HCT116 (cell line): ENCODE results near the gene CHL1. TPM values are rescaled to one million over a fixed set of nuclear protein-coding genes. Genes with fewer than 3 reads are reported as not detected.

Experiments used
- ATAC-seq: fragments of 200-7000 bp; cut with Tn5 transposase; 2 replicates; pipeline ENCODE4 v1.9.1; 2020; ENCODE audit warnings: mild to moderate bottlenecking, moderate library complexity
- BruUV-seq: library from RNA; stranded (reverse); fragments of 400-500 nt; replicated peaks from 2 replicates; lab custom pipeline; 2021; lab: Mats Ljungman, UMichigan
- CTCF ChIA-PET: fragments of 300-600 bp; sonication (Branson Sonifier 250); formaldehyde crosslinking; loops from one replicate; lab custom pipeline; 2021; ENCODE audit warnings: antibody characterized with exemption; lab: Charles Lee
- POLR2A ChIA-PET: fragments of 300-600, 350-600 bp; sonication (Branson Sonifier 250); formaldehyde crosslinking; loops from one replicate; lab custom pipeline; 2021; ENCODE audit warnings: antibody characterized with exemption; lab: Charles Lee
- RAD21 ChIA-PET, 2 experiments: fragments of 300-600 bp; sonication (Branson Sonifier 250); formaldehyde crosslinking; loops; one replicate each; lab custom pipeline; 2023; ENCODE audit warnings: low total read pairs in 2 of 2; ENCODE audit not compliant: uncharacterized antibody in 2 of 2, unreplicated experiment in 2 of 2, low non-redundant PET in 1 of 2; lab: Charles Lee
- DNase-seq: peaks from one replicate; pipeline ENCODE4 v3.0.0-alpha.2; 2010; ENCODE audit warnings: low read depth, low spot score
- H2AFZ ChIP-seq: fragments of 200-600 bp; shearing (Covaris generic), sonication (generic); 2 replicates; pipeline ENCODE4 v1.6.1; 2017; ENCODE audit warnings: low read depth, mixed run types, mixed read lengths, antibody characterized with exemption, low read length; ENCODE audit not compliant: poor library complexity, severe bottlenecking
- H3K27ac ChIP-seq: 2 replicates; pipeline ENCODE4 v1.5.1; 2012; ENCODE audit warnings: low read depth, low read length
- H3K27me3 ChIP-seq: fragments of 200-600 bp; sonication (generic); 2 replicates; pipeline ENCODE4 v1.6.1; 2016; ENCODE audit warnings: mixed run types, low read length, mixed read lengths; ENCODE audit not compliant: insufficient read depth
- H3K36me3 ChIP-seq, 2 experiments: fragments of 200-500 bp in 1 of 2; fragments of 200-600 bp in 1 of 2; sonication (Bioruptor generic) in 1 of 2; sonication (generic) in 1 of 2; 2 replicates each; pipeline versions ENCODE4 v1.5.1 to v1.6.1; 2014 to 2016; ENCODE audit warnings: low read length in 2 of 2, inconsistent platforms in 1 of 2, mixed read lengths in 1 of 2, mixed run types in 1 of 2; ENCODE audit not compliant: insufficient read depth in 2 of 2, control insufficient read depth in 1 of 2
- H3K4me1 ChIP-seq, 2 experiments: fragments of 200-600 bp in 1 of 2; sonication (generic) in 1 of 2; 2 replicates each; pipeline versions ENCODE4 v1.5.1 to v1.6.1; 2012 to 2017; ENCODE audit warnings: low read length in 2 of 2, inconsistent platforms in 1 of 2, mild to moderate bottlenecking in 1 of 2, mixed read lengths in 1 of 2, mixed run types in 1 of 2, moderate library complexity in 1 of 2; ENCODE audit not compliant: insufficient read depth in 2 of 2, control insufficient read depth in 1 of 2
- H3K4me2 ChIP-seq: fragments of 200-600 bp; sonication (generic); 2 replicates; pipeline ENCODE4 v1.6.1; 2017; ENCODE audit warnings: mixed run types, low read length, mixed read lengths
- H3K4me3 ChIP-seq, 2 experiments: fragments of 200-600 bp in 1 of 2; sonication (generic) in 1 of 2; replicated peaks in 1 of 2; 2 replicates each; pipeline ENCODE4 v1.5.1; 2011 to 2016; ENCODE audit warnings: low read length in 2 of 2, control low read depth in 1 of 2, low read depth in 1 of 2, mild to moderate bottlenecking in 1 of 2, mixed read lengths in 1 of 2, mixed run types in 1 of 2
- H3K79me2 ChIP-seq: fragments of 200-600 bp; sonication (generic); 2 replicates; pipeline ENCODE4 v1.6.1; 2017; ENCODE audit warnings: mild to moderate bottlenecking, mixed run types, low read length, moderate library complexity, mixed read lengths; ENCODE audit not compliant: insufficient read depth
- H3K9ac ChIP-seq: fragments of 200-600 bp; sonication (generic); 2 replicates; pipeline ENCODE4 v1.6.1; 2016; ENCODE audit warnings: low read length, mixed read lengths
- H3K9me2 ChIP-seq: fragments of 200-600 bp; sonication (generic), shearing (Covaris generic); 2 replicates; pipeline ENCODE4 v1.6.1; 2017; ENCODE audit warnings: mixed run types, mild to moderate bottlenecking, moderate library complexity; ENCODE audit not compliant: insufficient read depth
- H3K9me3 ChIP-seq, 2 experiments: fragments of 200-500 bp in 1 of 2; fragments of 200-600 bp in 1 of 2; sonication (Bioruptor generic) in 1 of 2; sonication (generic) in 1 of 2; 2 replicates each; pipeline ENCODE4 v1.6.1; 2014 to 2017; ENCODE audit warnings: low read length in 2 of 2, mixed read lengths in 2 of 2, inconsistent platforms in 1 of 2, low read depth in 1 of 2, mild to moderate bottlenecking in 1 of 2, mixed run types in 1 of 2, moderate library complexity in 1 of 2; ENCODE audit not compliant: control insufficient read depth in 1 of 2, insufficient read depth in 1 of 2
- H4K20me1 ChIP-seq: fragments of 200-600 bp; sonication (generic), shearing (Covaris generic); 2 replicates; pipeline ENCODE4 v1.6.1; 2017; ENCODE audit warnings: mixed run types, mild to moderate bottlenecking, moderate library complexity; ENCODE audit not compliant: insufficient read depth
- CTCF ChIP-seq, 3 experiments: fragments of 200-600 bp in 1 of 3; sonication (generic) in 1 of 3; IDR thresholded peaks in 2 of 3; conservative IDR thresholded peaks in 1 of 3; 2 replicates each; pipeline ENCODE4 v1.5.1; 2012 to 2017; ENCODE audit warnings: low read depth in 2 of 3, low read length in 2 of 3, antibody characterized with exemption in 1 of 3, borderline replicate concordance in 1 of 3, control low read depth in 1 of 3, mild to moderate bottlenecking in 1 of 3, mixed read lengths in 1 of 3, mixed run types in 1 of 3, moderate library complexity in 1 of 3; ENCODE audit not compliant: insufficient read depth in 1 of 3
- ELF1 ChIP-seq: IDR thresholded peaks from 2 replicates; pipeline ENCODE4 v1.6.1; 2012; ENCODE audit warnings: low read depth, borderline replicate concordance
- RAD21 ChIP-seq: IDR thresholded peaks from 2 replicates; pipeline ENCODE4 v1.6.1; 2012; ENCODE audit warnings: low read depth, mild to moderate bottlenecking
- REST ChIP-seq: IDR thresholded peaks from 2 replicates; pipeline ENCODE4 v1.6.1; 2012; ENCODE audit warnings: low read depth
- SRF ChIP-seq: IDR thresholded peaks from 2 replicates; pipeline ENCODE4 v1.6.1; 2012; ENCODE audit warnings: low read depth
- YY1 ChIP-seq: IDR thresholded peaks from 2 replicates; pipeline ENCODE4 v1.6.1; 2011; ENCODE audit warnings: low read length, low read depth, moderate library complexity, mild to moderate bottlenecking; ENCODE audit not compliant: insufficient replicate concordance; ENCODE audit errors: extremely low read depth
- intact Hi-C: fragments of 100-400 bp; cut with micrococcal nuclease; formaldehyde crosslinking; loops from 2 replicates; pipeline ENCODE4 v1.10.0; 2022
- total RNA-seq: library from RNA; stranded (reverse); gene quantifications from one replicate; pipeline ENCODE4 v1.2.1, GENCODE V29; 2021; ENCODE audit not compliant: unreplicated experiment

Gene CHL1
- total RNA-seq, 1 experiment from 2014 or later, result not detected

- H3K9ac ChIP-seq, result no peak overlapping the region
- TF ChIP-seq RAD21 (no peak), SRF (no peak), REST (no peak), YY1 (no peak), ELF1 (no peak), CTCF (IDR thresholded peaks at IDR 0.05 in 2 of 3, conservative IDR thresholded peaks at IDR 0.05 in 1 of 3; ENCODE audit: borderline replicate concordance in 1 of 3, insufficient read depth in 1 of 3, low read depth in 2 of 3, low read length in 2 of 3) (no peak)
- H3K9me3 ChIP-seq, result peaks cover 6 to 16% of the 10 kb centered on the region in 2 experiments; a peak in 2 of 4 replicates
- no peak overlapping the region for H3K27ac ChIP-seq
- H3K4me2 ChIP-seq, result no peak overlapping the region
- ChIA-PET POLR2A (no interaction called here), CTCF (no interaction called here), RAD21 (no interaction called here)
- intact Hi-C loops, result no loop called here
- no TSS peak for BruUV-seq
- no peaks in the 10 kb centered on the region for H3K27me3 ChIP-seq
- H3K36me3 ChIP-seq, result no peaks in the 10 kb centered on the region
- H3K79me2 ChIP-seq, result no peaks in the 10 kb centered on the region
- H4K20me1 ChIP-seq, result no peaks in the 10 kb centered on the region
- H3K4me1 ChIP-seq, result no peaks in the 10 kb centered on the region
- no peaks in the 10 kb centered on the region for H3K9me2 ChIP-seq
- ATAC-seq, result no peak
- DNase-seq, result no peak
- no peak overlapping the region for H3K4me3 ChIP-seq
- no peak overlapping the region for H2AFZ ChIP-seq
These were observed 122.3 kb downstream of the CHL1 start for GRCh38 chr3:318903-319302.
